HG02938 (cell line): ENCODE data around the gene CACNA1E.

ENCODE experiments used
- ATAC-seq: cut with Tn5 transposase; IDR thresholded peaks from one replicate; pipeline ENCODE4 v1.9.1; 2021; ENCODE audit warnings: mild to moderate bottlenecking, moderate library complexity; ENCODE audit not compliant: unreplicated experiment

The CACNA1E gene

DNA sequence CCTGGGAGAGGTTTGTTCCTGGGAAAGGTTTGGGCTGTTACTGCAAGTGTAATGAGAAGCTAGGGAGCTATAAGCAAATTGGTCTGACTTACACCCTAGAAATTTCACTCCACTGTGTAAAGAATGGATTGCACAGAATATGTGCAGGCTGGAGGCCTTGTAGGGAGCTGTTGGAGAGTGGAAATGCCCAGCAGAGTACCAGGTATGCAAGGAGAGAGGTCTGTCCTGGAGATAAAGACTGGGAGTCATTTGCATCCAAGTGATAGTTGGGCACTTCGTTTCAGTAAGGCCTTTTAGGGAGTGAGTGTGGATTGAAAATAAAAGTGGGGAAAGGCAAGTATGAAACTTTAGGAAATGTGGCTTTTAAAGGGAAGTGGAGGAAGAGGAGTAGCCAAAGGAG is 75.8 kb downstream of the CACNA1E start:
- no peak for ATAC-seq

DNA sequence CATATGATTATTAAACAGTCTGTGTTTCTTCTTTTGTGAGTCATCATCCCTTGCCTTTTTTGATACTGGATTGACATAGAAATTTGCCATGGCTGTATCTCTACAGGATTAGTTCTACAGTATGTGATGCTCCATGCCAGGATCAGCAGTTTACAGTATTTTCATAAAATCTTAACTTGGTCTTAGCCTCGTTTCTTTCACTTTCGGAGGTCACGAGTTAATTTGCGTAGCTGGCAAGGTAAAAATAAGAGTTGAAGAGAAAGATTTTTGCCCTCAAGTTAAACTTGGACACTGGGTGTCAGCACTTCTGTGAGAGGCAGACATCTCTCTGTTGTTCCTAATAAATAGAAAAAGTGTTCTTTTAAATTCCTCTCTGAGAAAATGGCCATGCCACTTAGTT is 79.1 kb downstream of the CACNA1E start:
- no peak for ATAC-seq

GRCh38 chr1:181568736-181569135 is 85.4 kb downstream of the CACNA1E start:
- ATAC-seq = no peak

DNA sequence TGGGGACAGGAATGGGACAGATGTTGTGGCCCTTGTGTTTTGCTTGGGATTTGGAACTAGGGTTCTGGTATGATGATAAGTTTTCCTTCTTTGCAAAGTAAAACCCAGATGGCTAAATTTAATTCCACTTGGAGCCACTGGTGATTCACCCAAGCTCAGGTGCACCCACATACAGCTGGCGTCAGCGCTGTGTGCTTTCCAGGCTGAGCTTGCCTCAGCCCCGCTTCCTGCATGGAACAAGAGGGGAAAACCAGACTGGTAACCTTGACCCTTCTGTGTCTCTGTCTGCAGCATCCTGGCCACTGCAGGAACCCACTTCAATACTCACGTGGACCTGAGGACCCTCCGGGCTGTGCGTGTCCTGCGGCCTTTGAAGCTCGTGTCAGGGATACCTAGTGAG is 94.2 kb downstream of the CACNA1E start:
- ATAC-seq = no peak

- no peak for ATAC-seq
Observed at GRCh38 chr1:181583598-181583997, 100.3 kb downstream of the CACNA1E start.

GRCh38 chr1:181587870-181588438 is 104.6 kb downstream of the CACNA1E start:
- no peak for ATAC-seq

- no peak for ATAC-seq
Observed at GRCh38 chr1:181588631-181589030, 105.3 kb downstream of the CACNA1E start.

GRCh38 chr1:181592255-181592859 is 109.0 kb downstream of the CACNA1E start:
- ATAC-seq = no peak

- no peak for ATAC-seq
Observed at GRCh38 chr1:181593042-181593441, 109.7 kb downstream of the CACNA1E start.

- no peak for ATAC-seq
Observed at GRCh38 chr1:181594553-181594952, 111.2 kb downstream of the CACNA1E start.

DNA sequence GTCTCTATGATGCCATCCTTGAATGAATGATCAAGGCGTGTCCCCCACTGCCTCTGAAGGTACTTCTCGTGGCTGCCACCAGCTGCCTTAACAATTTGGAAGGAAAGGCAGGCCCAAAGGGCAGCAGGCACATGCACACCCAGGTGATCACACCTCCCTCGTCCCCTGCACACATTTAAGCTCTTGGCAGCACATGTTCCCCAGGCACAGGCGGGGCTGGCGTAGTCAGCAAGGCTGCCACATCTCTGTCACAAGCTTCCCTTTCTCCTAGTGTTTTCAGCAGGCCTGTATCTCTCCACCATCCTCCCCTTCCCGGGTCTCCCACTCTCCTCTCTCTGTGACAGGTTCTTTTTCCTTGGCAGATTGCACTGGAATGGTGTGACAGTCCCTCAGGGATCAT is 111.9 kb downstream of the CACNA1E start:
- ATAC-seq = no peak

- no peak for ATAC-seq
Observed at GRCh38 chr1:181601186-181601950, 118.1 kb downstream of the CACNA1E start.

DNA sequence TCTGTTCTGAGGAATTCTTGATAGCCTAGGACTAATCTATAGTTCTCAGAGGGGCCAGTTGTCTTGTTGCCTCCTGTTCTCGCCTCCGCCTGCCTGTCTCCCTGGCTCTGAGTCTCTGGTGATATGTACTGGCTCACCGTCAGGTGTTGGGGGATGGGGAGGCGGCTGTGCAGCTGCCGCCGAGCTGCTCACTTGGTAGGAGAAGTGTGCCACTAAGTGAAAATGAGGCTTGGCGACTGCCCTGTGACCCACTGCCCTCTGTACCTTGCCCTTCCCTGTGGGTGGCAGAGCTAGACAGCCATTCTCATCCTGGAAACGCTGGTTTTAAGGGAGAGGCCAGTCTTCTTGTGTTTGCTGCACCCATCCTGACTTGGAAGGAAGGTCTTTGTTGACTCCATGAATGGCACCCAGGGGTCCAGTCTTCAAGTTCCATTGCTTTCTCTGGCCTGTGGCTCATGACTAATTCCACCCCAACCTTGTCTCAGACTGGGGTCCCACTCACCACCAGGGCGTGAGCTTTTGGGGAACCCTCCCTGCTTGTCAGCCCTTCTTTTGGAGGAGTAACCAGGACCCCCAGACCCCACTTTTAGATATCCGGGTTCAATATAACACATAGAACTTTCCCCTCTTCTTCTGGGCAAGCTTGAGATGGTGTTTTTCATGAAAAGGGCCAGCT is 120.6 kb downstream of the CACNA1E start:
- ATAC-seq = no peak

GRCh38 chr1:181604482-181605249 is 121.3 kb downstream of the CACNA1E start:
- no peak for ATAC-seq

- no peak for ATAC-seq
Observed at GRCh38 chr1:181607524-181607923, 124.2 kb downstream of the CACNA1E start.

DNA sequence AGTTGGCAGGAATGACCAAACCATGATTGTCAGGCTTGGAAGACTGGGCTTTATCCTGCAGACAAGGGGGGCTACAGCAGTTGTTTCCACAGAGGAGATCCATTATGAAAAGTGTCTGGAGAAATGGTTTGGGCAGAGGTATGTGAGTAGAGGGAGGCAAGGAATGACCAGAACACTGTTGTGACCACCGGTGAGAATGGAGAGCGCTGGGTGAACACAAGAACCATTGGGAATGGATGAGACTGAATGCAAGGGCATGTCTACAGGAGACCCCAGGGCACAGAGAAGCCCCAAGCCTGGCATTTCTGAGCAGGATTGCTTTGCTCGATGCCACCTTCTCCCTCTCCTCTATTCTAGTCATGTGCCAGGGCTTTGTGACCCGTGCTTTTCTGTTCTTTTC is 125.1 kb downstream of the CACNA1E start:
- ATAC-seq = no peak

- ATAC-seq = no peak
Observed at GRCh38 chr1:181608948-181609347, 125.6 kb downstream of the CACNA1E start.

DNA sequence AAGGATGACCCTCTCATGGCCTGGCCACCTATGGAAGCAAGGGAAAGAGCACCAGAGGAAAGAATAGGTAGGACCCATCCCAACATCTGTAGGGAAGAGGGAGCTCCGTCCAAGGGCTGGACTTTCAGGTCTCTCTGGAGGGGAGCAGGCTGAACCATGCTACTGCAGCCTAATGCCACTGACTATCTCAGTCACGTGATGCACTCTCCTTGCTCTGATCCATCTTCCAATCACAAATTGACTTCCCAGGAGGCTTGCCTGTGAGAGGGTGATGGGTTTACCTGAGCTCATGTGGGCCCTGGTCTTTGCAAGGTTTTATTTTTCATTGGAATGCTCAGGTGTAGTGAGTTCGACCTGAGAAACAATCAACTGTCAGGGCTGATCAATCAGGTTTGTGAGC is 128.8 kb downstream of the CACNA1E start:
- no peak for ATAC-seq

GRCh38 chr1:181618559-181618958 is 135.2 kb downstream of the CACNA1E start:
- ATAC-seq = no peak

DNA sequence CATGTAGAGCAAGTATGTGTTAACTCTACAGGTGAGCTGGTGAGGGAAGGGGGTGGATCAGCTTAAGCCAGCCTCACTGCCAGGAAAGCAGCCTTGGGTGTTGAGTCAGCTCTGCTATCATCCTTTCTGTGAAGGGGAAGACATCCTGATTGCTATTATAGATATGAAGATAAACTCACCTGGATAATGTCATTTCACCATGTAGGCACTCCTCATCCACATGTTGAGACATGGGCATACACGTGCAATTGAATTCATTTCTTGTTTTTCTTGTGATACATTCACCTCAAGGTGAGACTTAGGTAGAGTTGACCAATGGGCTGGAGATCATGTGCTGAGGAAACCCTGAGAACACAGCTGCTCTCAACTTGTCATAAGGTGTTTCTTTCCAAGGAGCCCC is 136.9 kb downstream of the CACNA1E start:
- no peak for ATAC-seq

- ATAC-seq = no peak
Observed at GRCh38 chr1:181623850-181624249, 140.5 kb downstream of the CACNA1E start.
